A673 (cell line): ENCODE data around the gene C2orf80. TPM values are rescaled to one million over a fixed set of nuclear protein-coding genes. Genes with fewer than 3 reads are reported as not detected.

ENCODE experiments used
- BruUV-seq: library from RNA; stranded (reverse); fragments of 400-500 nt; replicated peaks from 2 replicates; lab custom pipeline; 2021; lab: Mats Ljungman, UMichigan
- CTCF ChIA-PET: fragments of 300-600 bp; sonication (Branson Sonifier 250); formaldehyde crosslinking; loops from one replicate; lab custom pipeline; 2022; ENCODE audit warnings: antibody characterized with exemption; lab: Charles Lee
- POLR2A ChIA-PET: fragments of 300-600 bp; sonication (Branson Sonifier 250); formaldehyde crosslinking; loops from one replicate; lab custom pipeline; 2022; ENCODE audit warnings: antibody characterized with exemption; ENCODE audit not compliant: low non-redundant PET; lab: Charles Lee
- DNase-seq: peaks from one replicate; pipeline ENCODE4 v3.0.0-alpha.2; 2015; ENCODE audit warnings: low spot score
- H3K27ac ChIP-seq: fragments of 200-600 bp; sonication (generic); 2 replicates; pipeline ENCODE4 v1.5.1; 2016; ENCODE audit warnings: mixed run types, low read depth, mild to moderate bottlenecking, mixed read lengths, antibody characterized with exemption, low read length; ENCODE audit not compliant: poor library complexity, severe bottlenecking
- H3K27me3 ChIP-seq: fragments of 200-600 bp; sonication (generic); replicated peaks from 2 replicates; pipeline ENCODE4 v1.6.1; 2017; ENCODE audit warnings: mixed run types, low read depth, mild to moderate bottlenecking, mixed read lengths, antibody characterized with exemption, low read length; ENCODE audit not compliant: insufficient read depth, poor library complexity
- H3K36me3 ChIP-seq: fragments of 200-600 bp; sonication (generic); 2 replicates; pipeline ENCODE4 v1.6.1; 2016; ENCODE audit warnings: mixed run types, mild to moderate bottlenecking, mixed read lengths, antibody characterized with exemption, low read length; ENCODE audit not compliant: insufficient read depth, poor library complexity, severe bottlenecking
- H3K4me1 ChIP-seq: fragments of 200-600 bp; sonication (generic); 2 replicates; pipeline ENCODE4 v1.6.1; 2017; ENCODE audit warnings: mixed run types, mild to moderate bottlenecking, mixed read lengths, antibody characterized with exemption, low read length; ENCODE audit not compliant: insufficient read depth, poor library complexity, severe bottlenecking
- H3K4me3 ChIP-seq: fragments of 200-600 bp; sonication (generic); 2 replicates; pipeline ENCODE4 v1.5.1; 2016; ENCODE audit warnings: low read depth, mixed run types, mild to moderate bottlenecking, mixed read lengths, low read length; ENCODE audit not compliant: poor library complexity, severe bottlenecking
- H3K9me3 ChIP-seq: fragments of 200-600 bp; sonication (generic); 2 replicates; pipeline ENCODE4 v1.6.1; 2016; ENCODE audit warnings: mixed run types, low read depth, mild to moderate bottlenecking, mixed read lengths, antibody characterized with exemption, low read length; ENCODE audit not compliant: poor library complexity, severe bottlenecking
- CTCF ChIP-seq: fragments of 300-800, 200-600 bp; sonication (generic); conservative IDR thresholded peaks from 2 replicates; pipeline ENCODE4 v1.5.1; 2017; ENCODE audit warnings: low read depth, mild to moderate bottlenecking, antibody characterized with exemption, low read length, moderate library complexity, mixed read lengths
- EZH2 ChIP-seq: fragments of 200-600 bp; sonication (generic); IDR thresholded peaks from 2 replicates; pipeline ENCODE4 v1.6.1; 2017; ENCODE audit warnings: borderline replicate concordance, low read depth, mild to moderate bottlenecking, mixed read lengths, antibody characterized with exemption, low read length; ENCODE audit not compliant: poor library complexity, severe bottlenecking
- intact Hi-C: fragments of 100-400 bp; cut with micrococcal nuclease; formaldehyde crosslinking; loops from one replicate; pipeline ENCODE4 v1.10.0; 2022; ENCODE audit not compliant: unreplicated experiment
- total RNA-seq: library from RNA; stranded (reverse); gene quantifications from 2 replicates; pipeline ENCODE4 v1.2.3, GENCODE V29; 2021

The C2orf80 gene
- total RNA-seq, 1 experiment from 2014 or later = not detected

GRCh38 chr2:208135794-208136715 lies 53.8 kb downstream of the C2orf80 start:
- H3K4me1 ChIP-seq = no peaks in the 10 kb centered on the region
- TF ChIP-seq EZH2 (no peak), CTCF (no peak)
- no peak for DNase-seq
- ChIA-PET POLR2A (interaction anchor here (0.6 kb wide), 1 partner anchor 11 kb away, joined by 4 read pairs; no protein-coding TSS in a partner anchor), CTCF (no interaction called here)
- intact Hi-C loops = no loop called here
- no peaks in the 10 kb centered on the region for H3K9me3 ChIP-seq
- BruUV-seq = no TSS peak
- H3K27me3 ChIP-seq = no peaks in the 10 kb centered on the region
- no peaks in the 10 kb centered on the region for H3K36me3 ChIP-seq
- H3K27ac ChIP-seq = no peak overlapping the region
- no peak overlapping the region for H3K4me3 ChIP-seq

- intact Hi-C loops = no loop called here
- no peak for DNase-seq
- no peak overlapping the region for H3K4me3 ChIP-seq
- H3K27ac ChIP-seq = no peak overlapping the region
- H3K27me3 ChIP-seq = no peaks in the 10 kb centered on the region
- BruUV-seq = no TSS peak
- TF ChIP-seq CTCF (no peak), EZH2 (no peak)
- ChIA-PET POLR2A (no interaction called here), CTCF (no interaction called here)
- H3K4me1 ChIP-seq = no peaks in the 10 kb centered on the region
- no peaks in the 10 kb centered on the region for H3K36me3 ChIP-seq
- no peaks in the 10 kb centered on the region for H3K9me3 ChIP-seq
These were observed 54.8 kb downstream of the C2orf80 start for GRCh38 chr2:208134928-208135586.

GRCh38 chr2:208130712-208131110 lies 59.1 kb downstream of the C2orf80 start:
- BruUV-seq = no TSS peak
- TF ChIP-seq CTCF (no peak), EZH2 (no peak)
- Histone ChIP-seq H3K4me3 (no peak overlapping the region), H3K4me1 (no peaks in the 10 kb centered on the region), H3K27me3 (no peaks in the 10 kb centered on the region), H3K27ac (no peak overlapping the region), H3K9me3 (no peaks in the 10 kb centered on the region), H3K36me3 (no peaks in the 10 kb centered on the region)
- CTCF ChIA-PET = no interaction called here
- POLR2A ChIA-PET = interaction anchor here (0.5 kb wide), 1 partner anchor 16 kb away, joined by 5 read pairs; no protein-coding TSS in a partner anchor
- intact Hi-C loops = no loop called here
- no peak for DNase-seq
